Caco-2 (cell line): ENCODE data around the gene MAP7. TPM values are rescaled to one million over a fixed set of nuclear protein-coding genes. Genes with fewer than 3 reads are reported as not detected.
A peak's percentile ranks its signal among the peaks of the same experiment; 100 is the strongest.
"Not testable (repeated sequence)": the region's sequence is repeated elsewhere in the genome, so short reads cannot be mapped to it uniquely, and the experiment has no call there.

Experiments
- BruUV-seq: library from RNA; stranded (reverse); fragments of 400-500 nt; replicated peaks from 2 replicates; lab custom pipeline; 2021; lab: Mats Ljungman, UMichigan
- CTCF ChIA-PET: fragments of 300-600 bp; sonication (Branson Sonifier 250); formaldehyde crosslinking; loops from one replicate; lab custom pipeline; 2022; ENCODE audit warnings: antibody characterized with exemption; lab: Charles Lee
- POLR2A ChIA-PET: fragments of 300-600 bp; sonication (Branson Sonifier 250); formaldehyde crosslinking; loops from one replicate; lab custom pipeline; 2022; ENCODE audit warnings: antibody characterized with exemption; lab: Charles Lee
- DNase-seq, 2 experiments: peaks; one replicate each; pipeline versions ENCODE4 v3.0.0 to v3.0.0-alpha.2; 2020 to 2022
- H3K27me3 ChIP-seq: replicated peaks from 2 replicates; pipeline ENCODE4 v1.6.0; 2011; ENCODE audit warnings: low read length; ENCODE audit not compliant: control insufficient read depth, insufficient read depth
- H3K36me3 ChIP-seq: 2 replicates; pipeline ENCODE4 v1.5.1; 2011; ENCODE audit warnings: low read length; ENCODE audit not compliant: control insufficient read depth, insufficient read depth
- H3K4me1 ChIP-seq: fragments of 250-450 bp; sonication (Bioruptor Pico); 2 replicates; pipeline ENCODE4 v1.5.1; 2020; ENCODE audit warnings: mild to moderate bottlenecking
- H3K4me3 ChIP-seq: 2 replicates; pipeline ENCODE4 v1.5.1; 2011; ENCODE audit warnings: low read depth, mild to moderate bottlenecking, control low read depth, low read length
- H3K9me3 ChIP-seq: fragments of 250-450 bp; sonication (Bioruptor Pico); 2 replicates; pipeline ENCODE4 v1.5.1; 2020; ENCODE audit warnings: mild to moderate bottlenecking, moderate library complexity
- H3K27ac Mint-ChIP-seq: one replicate; pipeline ENCODE4 v1.8.0; 2022; ENCODE audit warnings: mixed read lengths; ENCODE audit not compliant: unreplicated experiment
- H3K27me3 Mint-ChIP-seq: one replicate; pipeline ENCODE4 v1.8.0; 2022; ENCODE audit warnings: mixed read lengths; ENCODE audit not compliant: insufficient read depth, unreplicated experiment
- H3K36me3 Mint-ChIP-seq: one replicate; pipeline ENCODE4 v1.8.0; 2022; ENCODE audit warnings: mild to moderate bottlenecking, mixed read lengths; ENCODE audit not compliant: insufficient read depth, unreplicated experiment
- H3K4me1 Mint-ChIP-seq: one replicate; pipeline ENCODE4 v1.8.0; 2022; ENCODE audit warnings: low read depth, mixed read lengths; ENCODE audit not compliant: unreplicated experiment
- H3K4me3 Mint-ChIP-seq: one replicate; pipeline ENCODE4 v1.8.0; 2022; ENCODE audit warnings: mild to moderate bottlenecking, moderate library complexity, mixed read lengths; ENCODE audit not compliant: unreplicated experiment
- H3K9me3 Mint-ChIP-seq: one replicate; pipeline ENCODE4 v1.8.0; 2022; ENCODE audit warnings: mixed read lengths; ENCODE audit not compliant: unreplicated experiment
- intact Hi-C: fragments of 100-400 bp; cut with micrococcal nuclease; formaldehyde crosslinking; loops from one replicate; pipeline ENCODE4 v1.10.0; 2022; ENCODE audit not compliant: unreplicated experiment
- total RNA-seq: library from RNA; stranded (reverse); gene quantifications from 2 replicates; pipeline ENCODE4 v1.2.3, GENCODE V29; 2022
- TF ChIP-seq, protein P1 (sequence below), 2 experiments: fragments of 200-600 bp in 1 of 2; IDR thresholded peaks; 1 replicate in 1 of 2; 2 replicates in 1 of 2; pipeline versions ENCODE4 v1.5.1 to v1.8.0; 2011 to 2022; ENCODE audit warnings: antibody characterized with exemption in 1 of 2, control low read depth in 1 of 2, inconsistent platforms in 1 of 2, low read depth in 1 of 2, low read length in 1 of 2, mild to moderate bottlenecking in 1 of 2, moderate library complexity in 1 of 2; ENCODE audit not compliant: insufficient read depth in 1 of 2, severe bottlenecking in 1 of 2, unreplicated experiment in 1 of 2

MAP7 gene
- total RNA-seq, 1 experiment from 2014 or later, result 55.3 TPM

DNA sequence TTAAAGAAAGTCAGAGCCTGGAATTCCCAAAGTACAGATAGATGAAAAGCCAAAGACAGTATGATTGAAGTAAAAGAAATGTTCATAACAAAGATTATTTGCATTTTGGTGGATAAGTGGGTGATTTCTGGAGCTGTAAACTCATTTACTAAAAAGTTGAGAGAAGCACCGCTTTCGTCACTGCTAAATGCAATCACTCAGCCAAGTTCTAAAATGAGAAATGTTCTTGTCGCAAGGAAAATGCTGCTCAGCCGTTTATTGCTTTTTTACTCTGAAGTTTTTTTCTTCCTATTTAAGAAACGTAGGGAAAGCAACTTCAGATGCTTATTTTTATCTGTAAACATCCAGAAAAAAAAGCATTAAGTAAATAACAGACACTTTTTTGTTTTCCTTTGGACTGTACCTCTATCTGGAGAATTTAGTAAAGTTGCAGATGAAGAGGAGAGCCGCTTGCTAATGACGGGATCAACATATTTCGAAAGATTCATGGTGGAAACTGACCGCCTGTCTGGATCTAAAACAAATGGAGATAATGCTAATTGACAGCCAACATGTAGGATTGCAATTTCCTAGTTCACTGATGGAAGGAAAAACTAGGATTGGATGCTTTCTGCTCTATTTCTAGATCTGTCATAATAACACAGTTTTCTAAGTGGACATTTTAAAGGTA lies 166.8 kb downstream of the MAP7 start:
- no peaks in the 10 kb centered on the region for H3K27me3 Mint-ChIP-seq
- H3K9me3 ChIP-seq, result no peaks in the 10 kb centered on the region
- TF ChIP-seq, protein P1, sequence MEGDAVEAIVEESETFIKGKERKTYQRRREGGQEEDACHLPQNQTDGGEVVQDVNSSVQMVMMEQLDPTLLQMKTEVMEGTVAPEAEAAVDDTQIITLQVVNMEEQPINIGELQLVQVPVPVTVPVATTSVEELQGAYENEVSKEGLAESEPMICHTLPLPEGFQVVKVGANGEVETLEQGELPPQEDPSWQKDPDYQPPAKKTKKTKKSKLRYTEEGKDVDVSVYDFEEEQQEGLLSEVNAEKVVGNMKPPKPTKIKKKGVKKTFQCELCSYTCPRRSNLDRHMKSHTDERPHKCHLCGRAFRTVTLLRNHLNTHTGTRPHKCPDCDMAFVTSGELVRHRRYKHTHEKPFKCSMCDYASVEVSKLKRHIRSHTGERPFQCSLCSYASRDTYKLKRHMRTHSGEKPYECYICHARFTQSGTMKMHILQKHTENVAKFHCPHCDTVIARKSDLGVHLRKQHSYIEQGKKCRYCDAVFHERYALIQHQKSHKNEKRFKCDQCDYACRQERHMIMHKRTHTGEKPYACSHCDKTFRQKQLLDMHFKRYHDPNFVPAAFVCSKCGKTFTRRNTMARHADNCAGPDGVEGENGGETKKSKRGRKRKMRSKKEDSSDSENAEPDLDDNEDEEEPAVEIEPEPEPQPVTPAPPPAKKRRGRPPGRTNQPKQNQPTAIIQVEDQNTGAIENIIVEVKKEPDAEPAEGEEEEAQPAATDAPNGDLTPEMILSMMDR (IDR thresholded peaks at IDR 0.05; ENCODE audit: insufficient read depth in 1 of 2, low read depth in 1 of 2, low read length in 1 of 2, severe bottlenecking in 1 of 2, unreplicated experiment in 1 of 2), result no peak
- H3K4me3 Mint-ChIP-seq, result no peak overlapping the region
- intact Hi-C loops, result no loop called here
- BruUV-seq, result no TSS peak
- no peaks in the 10 kb centered on the region for H3K27me3 ChIP-seq
- no peak for DNase-seq
- no peaks in the 10 kb centered on the region for H3K4me1 ChIP-seq
- H3K4me3 ChIP-seq, result no peak overlapping the region
- H3K27ac Mint-ChIP-seq, result no peak overlapping the region
- POLR2A ChIA-PET, result no interaction called here
- H3K9me3 Mint-ChIP-seq, result no peaks in the 10 kb centered on the region
- H3K36me3 ChIP-seq, result no peaks in the 10 kb centered on the region
- peaks cover 6% of the 10 kb centered on the region for H3K36me3 Mint-ChIP-seq
- no peaks in the 10 kb centered on the region for H3K4me1 Mint-ChIP-seq
- CTCF ChIA-PET, result no interaction called here

DNA sequence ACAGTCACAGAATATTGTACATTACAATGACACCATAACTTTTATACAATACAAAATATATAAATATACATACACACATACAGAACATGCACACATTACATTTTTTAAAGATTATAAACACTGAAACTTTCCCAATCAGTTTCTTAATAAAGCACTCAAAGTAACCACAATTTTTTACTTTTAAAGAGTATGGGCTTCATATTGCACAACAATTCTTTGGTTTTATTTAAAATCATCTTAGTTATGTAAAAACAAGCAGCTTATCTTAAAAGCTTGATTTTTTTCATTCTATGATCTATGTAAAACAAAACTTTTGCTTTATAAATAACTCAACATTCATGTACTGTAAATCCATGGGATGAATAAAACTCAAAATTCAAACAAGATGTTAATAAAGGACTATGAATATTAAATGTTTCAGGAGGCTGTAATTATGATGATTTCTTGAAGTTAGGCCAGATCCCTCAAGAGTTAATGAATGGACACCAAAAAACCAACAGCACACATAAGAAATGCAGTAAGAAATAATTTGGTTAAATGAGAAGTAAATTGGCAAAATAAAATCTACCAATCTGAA lies 167.5 kb downstream of the MAP7 start:
- POLR2A ChIA-PET, result no interaction called here
- CTCF ChIA-PET, result no interaction called here
- Histone ChIP-seq H3K4me1 (no peaks in the 10 kb centered on the region), H3K36me3 (no peaks in the 10 kb centered on the region), H3K27me3 (no peaks in the 10 kb centered on the region), H3K4me3 (no peak overlapping the region), H3K9me3 (no peaks in the 10 kb centered on the region)
- Mint-ChIP-seq H3K27me3 (no peaks in the 10 kb centered on the region), H3K4me3 (no peak overlapping the region), H3K9me3 (no peaks in the 10 kb centered on the region), H3K36me3 (peaks cover 6% of the 10 kb centered on the region), H3K4me1 (no peaks in the 10 kb centered on the region), H3K27ac (no peak overlapping the region)
- no TSS peak for BruUV-seq
- intact Hi-C loops, result no loop called here
- no peak for DNase-seq
- TF ChIP-seq, protein P1 (IDR thresholded peaks at IDR 0.05; ENCODE audit: insufficient read depth in 1 of 2, low read depth in 1 of 2, low read length in 1 of 2, severe bottlenecking in 1 of 2, unreplicated experiment in 1 of 2), result no peak

DNA sequence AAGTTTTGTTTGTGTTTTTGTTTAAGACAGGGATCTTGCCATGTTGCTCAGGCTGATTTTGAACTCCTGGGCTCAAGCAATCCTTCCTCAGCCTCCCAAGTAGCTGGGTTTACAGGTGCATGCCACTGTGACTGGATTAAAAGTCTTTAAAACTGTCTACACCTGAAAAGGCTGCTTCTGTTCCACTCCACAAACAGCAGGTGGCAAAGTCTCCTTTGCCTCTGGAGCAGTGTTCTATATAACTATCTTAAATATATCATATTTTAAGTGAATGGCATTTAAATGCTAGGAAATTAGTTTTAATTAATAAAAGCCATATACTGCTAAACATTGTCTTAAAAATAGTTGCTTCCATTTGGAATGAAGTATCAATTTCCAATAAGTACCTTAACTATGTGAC lies 171.3 kb downstream of the MAP7 start:
- no peaks in the 10 kb centered on the region for H3K9me3 Mint-ChIP-seq
- H3K27me3 Mint-ChIP-seq, result no peaks in the 10 kb centered on the region
- intact Hi-C loops, result loop anchor here (1.0 kb wide), 1 partner anchor 171 kb away; the partner anchor contains the start of gene MAP7
- TF ChIP-seq, protein P1 (IDR thresholded peaks at IDR 0.05; ENCODE audit: insufficient read depth in 1 of 2, low read depth in 1 of 2, low read length in 1 of 2, severe bottlenecking in 1 of 2, unreplicated experiment in 1 of 2), result peak; percentile 22 to 37
- no peaks in the 10 kb centered on the region for H3K27me3 ChIP-seq
- ChIA-PET CTCF (interaction anchor here (2.6 kb wide), 1 partner anchor 172 kb away, joined by 16 read pairs; the partner anchor contains the start of gene MAP7), POLR2A (no interaction called here)
- no TSS peak for BruUV-seq
- DNase-seq, result no peak
- H3K9me3 ChIP-seq, result no peaks in the 10 kb centered on the region
- H3K36me3 ChIP-seq, result no peaks in the 10 kb centered on the region
- H3K36me3 Mint-ChIP-seq, result peaks cover 21% of the 10 kb centered on the region
- no peaks in the 10 kb centered on the region for H3K4me1 Mint-ChIP-seq
- H3K4me3 Mint-ChIP-seq, result no peak overlapping the region
- no peaks in the 10 kb centered on the region for H3K4me1 ChIP-seq
- no peak overlapping the region for H3K27ac Mint-ChIP-seq
- H3K4me3 ChIP-seq, result no peak overlapping the region

DNA sequence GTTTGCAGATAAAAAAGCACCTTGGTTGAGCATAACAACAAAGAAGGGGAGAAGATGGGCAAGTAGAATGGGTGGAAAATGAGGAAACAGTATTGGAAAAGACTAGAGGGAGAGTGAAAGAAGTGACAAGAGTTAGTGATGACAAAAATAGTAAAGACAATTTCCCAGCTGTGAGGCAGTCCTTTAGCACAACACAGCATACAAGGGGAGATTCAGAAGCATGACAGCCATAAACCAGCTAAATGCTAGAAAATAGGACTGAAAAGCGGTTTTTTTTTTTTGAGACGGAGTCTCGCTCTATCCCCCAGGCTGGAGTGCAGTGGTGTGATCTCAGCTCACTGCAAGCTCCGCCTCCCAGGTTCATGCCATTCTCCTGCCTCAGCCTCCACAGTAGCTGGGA lies 174.4 kb downstream of the MAP7 start:
- H3K36me3 ChIP-seq, H3K9me3 ChIP-seq, H3K27me3 ChIP-seq, H3K4me1 Mint-ChIP-seq, BruUV-seq, DNase-seq, H3K27me3 Mint-ChIP-seq, H3K4me1 ChIP-seq, H3K27ac Mint-ChIP-seq, H3K9me3 Mint-ChIP-seq, H3K4me3 Mint-ChIP-seq, H3K4me3 ChIP-seq, intact Hi-C loops, CTCF ChIA-PET: not testable (repeated sequence)
- peaks cover 15% of the 10 kb centered on the region for H3K36me3 Mint-ChIP-seq
- POLR2A ChIA-PET, result interaction anchor here (0.6 kb wide), 2 partner anchors 12 to 25 kb away, joined by 5 to 7 read pairs; no protein-coding TSS in a partner anchor
